ENCODE data around the gene EXOC6. TPM values are rescaled to one million over a fixed set of nuclear protein-coding genes. Genes with fewer than 3 reads are reported as not detected.

EXOC6 gene
- total RNA-seq, 3 donors from 2014 or later (not counting 1 experiment from before 2014, with no cell fraction given): 12.1 to 18.2 (median 16.1) TPM

DNA sequence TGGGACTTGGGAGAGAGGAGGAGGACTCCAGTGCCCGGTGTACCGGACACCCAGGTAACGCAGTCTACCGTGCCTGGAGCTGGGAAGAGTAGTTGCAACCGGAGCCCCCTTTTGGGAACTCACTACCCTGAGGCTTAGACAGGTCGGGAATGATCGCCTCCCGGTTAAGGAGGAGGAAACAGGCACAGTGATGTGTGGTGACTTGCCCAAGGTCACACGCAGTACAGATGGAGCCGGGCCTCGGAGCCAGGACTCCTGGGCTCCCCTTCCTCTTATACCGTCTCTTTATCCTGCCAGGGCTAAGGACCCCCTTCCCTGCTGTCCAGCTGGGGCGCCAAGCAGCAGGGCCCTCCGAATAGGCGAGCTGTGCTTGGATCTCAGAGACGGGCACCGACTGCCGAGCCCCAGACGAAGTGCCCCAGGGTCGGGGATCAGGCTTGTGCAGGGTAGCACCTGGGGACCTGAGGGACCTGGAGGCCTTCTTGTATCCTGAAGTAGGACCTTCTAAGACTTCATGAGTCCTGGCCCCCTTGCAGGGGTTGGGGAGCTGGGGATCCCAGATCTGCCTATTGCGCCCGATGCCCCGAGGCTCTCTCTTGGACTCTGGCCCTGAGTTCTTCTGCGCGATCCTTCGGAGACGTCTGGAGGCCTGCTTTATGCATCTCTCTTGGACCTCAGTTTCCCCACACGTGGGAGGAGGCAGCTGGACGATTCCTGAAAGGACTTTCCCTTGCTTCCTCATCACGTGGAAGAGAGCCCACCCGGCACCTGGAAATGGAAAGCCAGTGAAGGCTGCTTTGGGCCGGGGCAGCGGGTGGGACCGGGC lies 224.6 kb downstream of the EXOC6 start:
- peaks cover 38% of the 10 kb centered on the region for H3K27me3 ChIP-seq (ENCODE audit: control insufficient read depth, insufficient read depth, low read length)
- WGBS (ENCODE audit: insufficient coverage): 6% methylated on average over 34 of the region's 34 CpGs
- peaks cover 34% of the 10 kb centered on the region for H3K4me1 ChIP-seq (ENCODE audit: control insufficient read depth, insufficient read depth, low read length)
- DNase-seq (no peak), ATAC-seq (no peak)
- no peak overlapping the region for H3K4me3 ChIP-seq (ENCODE audit: low read length)
- Mint-ChIP-seq H3K4me3 (no peak overlapping the region), H3K36me3 (no peaks in the 10 kb centered on the region), H3K27ac (no peak overlapping the region), H3K4me1 (peaks cover 4 to 8% of the 10 kb centered on the region in 2 donors), H3K27me3 (ENCODE audit: low read depth in 2 of 2) (peaks cover 39 to 64% of the 10 kb centered on the region in 2 donors), H3K9me3 (no peaks in the 10 kb centered on the region)
- H3K27ac ChIP-seq (ENCODE audit: low read length): no peak overlapping the region
- intact Hi-C loops (cut with micrococcal nuclease): no loop called here
- TF ChIP-seq CTCF (IDR thresholded peaks at IDR 0.05): no peak
- H3K9me3 ChIP-seq (ENCODE audit: control insufficient read depth, insufficient read depth, low read length): no peaks in the 10 kb centered on the region
- H3K36me3 ChIP-seq (ENCODE audit: control insufficient read depth, insufficient read depth, low read length): no peaks in the 10 kb centered on the region

- Mint-ChIP-seq H3K27me3 (ENCODE audit: low read depth in 2 of 2) (peaks cover 36 to 63% of the 10 kb centered on the region in 2 donors), H3K27ac (no peak within 1 kb of the TSS), H3K4me3 (peak within 1 kb of the TSS; percentile 37), H3K36me3 (no peaks in the 10 kb centered on the region), H3K4me1 (peaks cover 4 to 8% of the 10 kb centered on the region in 2 donors), H3K9me3 (no peaks in the 10 kb centered on the region)
- Histone ChIP-seq H3K36me3 (ENCODE audit: control insufficient read depth, insufficient read depth, low read length) (no peaks in the 10 kb centered on the region), H3K4me3 (ENCODE audit: low read length) (no peak within 1 kb of the TSS), H3K9me3 (ENCODE audit: control insufficient read depth, insufficient read depth, low read length) (no peaks in the 10 kb centered on the region), H3K27me3 (ENCODE audit: control insufficient read depth, insufficient read depth, low read length) (peaks cover 34% of the 10 kb centered on the region), H3K27ac (ENCODE audit: low read length) (no peak within 1 kb of the TSS), H3K4me1 (ENCODE audit: control insufficient read depth, insufficient read depth, low read length) (peaks cover 34% of the 10 kb centered on the region)
- DNase-seq (no peak), ATAC-seq (no peak)
- intact Hi-C loops (cut with micrococcal nuclease): no loop called here
- WGBS (ENCODE audit: insufficient coverage): under 1% methylated on average over 52 of the region's 52 CpGs
- no peak for TF ChIP-seq CTCF (IDR thresholded peaks at IDR 0.05)
Observed at GRCh38 chr10:93073539-93074146, 225.3 kb downstream of the EXOC6 start, which contains the start of gene CYP26A1. Gene CYP26A1, plus strand, starts transcription at chr10:93073893. Its CDS starts 42 bp downstream, at chr10:93073935.

GRCh38 chr10:93074147-93074596 lies 225.9 kb downstream of the EXOC6 start:
- Histone ChIP-seq H3K4me1 (ENCODE audit: control insufficient read depth, insufficient read depth, low read length) (peaks cover 34% of the 10 kb centered on the region), H3K9me3 (ENCODE audit: control insufficient read depth, insufficient read depth, low read length) (no peaks in the 10 kb centered on the region), H3K27me3 (ENCODE audit: control insufficient read depth, insufficient read depth, low read length) (peaks cover 32% of the 10 kb centered on the region), H3K36me3 (ENCODE audit: control insufficient read depth, insufficient read depth, low read length) (no peaks in the 10 kb centered on the region), H3K4me3 (ENCODE audit: low read length) (no peak overlapping the region), H3K27ac (ENCODE audit: low read length) (no peak overlapping the region)
- no peaks in the 10 kb centered on the region for H3K9me3 Mint-ChIP-seq
- under 1% methylated on average over 40 of the region's 40 CpGs for whole genome bisulfite sequencing (ENCODE audit: insufficient coverage)
- peaks cover 4 to 8% of the 10 kb centered on the region in 2 donors for H3K4me1 Mint-ChIP-seq
- H3K36me3 Mint-ChIP-seq: no peaks in the 10 kb centered on the region
- intact Hi-C loops (cut with micrococcal nuclease): no loop called here
- peaks cover 32 to 59% of the 10 kb centered on the region in 2 donors for H3K27me3 Mint-ChIP-seq (ENCODE audit: low read depth in 2 of 2)
- no peak overlapping the region for H3K27ac Mint-ChIP-seq
- TF ChIP-seq CTCF (IDR thresholded peaks at IDR 0.05): no peak
- H3K4me3 Mint-ChIP-seq: peak overlapping the region; percentile 37
- ATAC-seq (no peak), DNase-seq (peak in 1 of 2 donors; percentile 18)
